Prostate gland (tissue), 2 donors: ENCODE results near the gene LONP2.

ENCODE experiments used
- CTCF ChIP-seq, 4 experiments: fragments of 200-600 bp in 2 of 4; fragments of 450-650 bp in 2 of 4; sonication (generic) in 2 of 4; IDR thresholded peaks; 1 replicate in 3 of 4; 2 replicates in 1 of 4; pipeline ENCODE4 v1.5.1; 2016 to 2019; ENCODE audit warnings: antibody characterized with exemption in 4 of 4, mild to moderate bottlenecking in 2 of 4, moderate library complexity in 2 of 4
- POLR2A ChIP-seq: fragments of 450-650 bp; IDR thresholded peaks from one replicate; pipeline ENCODE4 v1.6.1; 2016; ENCODE audit warnings: antibody characterized with exemption, mild to moderate bottlenecking

- TF ChIP-seq CTCF (IDR thresholded peaks at IDR 0.05), result no peak
- TF ChIP-seq POLR2A, result no peak
Observed at GRCh38 chr16:48371393-48371780, 127.3 kb downstream of the LONP2 start.
